HG03520 (cell line): ENCODE data around the gene INPP1.
"Not testable (repeated sequence)": the region's sequence is repeated elsewhere in the genome, so short reads cannot be mapped to it uniquely, and the experiment has no call there.

Experiments used
- ATAC-seq: cut with Tn5 transposase; IDR thresholded peaks from one replicate; pipeline ENCODE4 v1.9.1; 2021; ENCODE audit warnings: mild to moderate bottlenecking, moderate library complexity; ENCODE audit not compliant: unreplicated experiment

INPP1 gene

GRCh38 chr2:190333928-190334327 lies 9.5 kb upstream of the INPP1 start:
- no peak for ATAC-seq

DNA sequence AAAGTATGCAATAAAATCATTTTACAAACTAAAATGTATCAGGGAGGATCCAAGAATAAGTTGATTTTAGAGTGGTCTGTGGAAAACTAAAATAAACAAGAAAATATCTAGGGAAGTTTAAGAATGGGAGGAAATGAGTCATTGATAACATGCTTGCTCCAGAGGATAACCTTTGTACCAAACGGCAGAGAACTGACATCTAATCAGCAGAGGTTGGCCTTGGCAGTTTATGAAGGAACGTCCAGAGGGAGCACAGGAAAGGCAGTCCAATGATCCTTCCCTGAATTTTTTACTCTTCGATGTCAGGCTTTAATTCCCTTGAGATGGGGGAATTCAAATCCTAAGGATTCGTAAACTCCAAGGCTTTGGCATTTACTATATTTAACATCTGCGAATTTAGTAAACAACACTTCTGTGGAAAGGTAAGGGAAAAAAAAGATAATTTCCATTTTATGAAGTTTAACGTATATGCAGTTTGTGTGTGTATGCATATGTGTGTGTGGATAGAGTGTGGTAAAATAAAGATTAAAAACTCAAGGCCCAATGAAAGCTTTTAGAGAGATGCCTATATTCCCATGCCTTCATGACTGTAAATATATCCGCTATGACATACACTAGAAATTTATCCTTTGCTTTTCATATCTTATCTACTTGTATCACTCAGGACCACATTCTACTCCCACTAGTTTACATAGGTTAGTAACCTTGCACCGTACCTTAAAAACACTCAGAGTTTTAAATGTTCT lies 8.7 kb upstream of the INPP1 start:
- ATAC-seq = no peak

DNA sequence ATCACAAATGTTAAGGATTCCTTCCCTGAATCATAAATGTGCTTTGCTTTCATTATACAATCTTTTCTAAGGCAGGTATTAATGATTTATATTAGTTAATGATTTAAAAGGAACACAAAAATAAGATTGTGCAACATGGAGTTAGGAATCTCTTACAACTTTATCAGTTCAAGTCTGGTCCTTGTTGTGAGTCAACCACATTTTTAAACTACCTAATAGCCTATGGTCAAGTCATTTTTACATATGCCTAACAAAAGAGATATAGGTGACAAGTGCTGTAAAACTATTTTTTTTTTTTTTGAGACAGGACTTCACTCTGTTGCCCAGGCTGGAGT lies 8.2 kb upstream of the INPP1 start:
- no peak for ATAC-seq

GRCh38 chr2:190335584-190335983 lies 7.8 kb upstream of the INPP1 start:
- not testable (repeated sequence) for ATAC-seq

DNA sequence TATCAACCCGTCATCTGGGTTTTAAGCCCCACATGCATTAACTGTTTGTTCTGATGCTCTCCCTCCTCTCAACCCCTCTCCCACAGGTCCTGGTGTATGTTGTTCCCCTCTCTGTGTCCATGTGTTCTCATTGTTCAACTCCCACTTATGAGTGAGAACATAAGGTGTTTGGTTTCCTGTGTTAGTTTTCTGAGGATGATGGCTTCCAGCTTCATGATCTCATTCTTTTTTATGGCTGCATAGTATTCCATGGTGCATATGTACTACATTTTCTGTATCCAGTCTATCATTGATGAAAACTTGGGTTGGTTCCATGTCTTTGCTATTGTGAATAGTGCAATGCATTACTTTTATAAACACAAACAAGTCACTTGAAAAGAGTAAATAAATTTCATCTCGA lies 7.0 kb upstream of the INPP1 start:
- no peak for ATAC-seq

- no peak for ATAC-seq
Observed at GRCh38 chr2:190338453-190338852, 4.9 kb upstream of the INPP1 start.

- ATAC-seq = no peak
Observed at GRCh38 chr2:190339394-190339793, 4.0 kb upstream of the INPP1 start.

GRCh38 chr2:190340369-190340768 lies 3.0 kb upstream of the INPP1 start:
- ATAC-seq = no peak

GRCh38 chr2:190342611-190343010 lies 778 bp upstream of the INPP1 start:
- ATAC-seq = no peak

- ATAC-seq = no peak
Observed at GRCh38 chr2:190343089-190343535, 277 bp upstream of the INPP1 start.

DNA sequence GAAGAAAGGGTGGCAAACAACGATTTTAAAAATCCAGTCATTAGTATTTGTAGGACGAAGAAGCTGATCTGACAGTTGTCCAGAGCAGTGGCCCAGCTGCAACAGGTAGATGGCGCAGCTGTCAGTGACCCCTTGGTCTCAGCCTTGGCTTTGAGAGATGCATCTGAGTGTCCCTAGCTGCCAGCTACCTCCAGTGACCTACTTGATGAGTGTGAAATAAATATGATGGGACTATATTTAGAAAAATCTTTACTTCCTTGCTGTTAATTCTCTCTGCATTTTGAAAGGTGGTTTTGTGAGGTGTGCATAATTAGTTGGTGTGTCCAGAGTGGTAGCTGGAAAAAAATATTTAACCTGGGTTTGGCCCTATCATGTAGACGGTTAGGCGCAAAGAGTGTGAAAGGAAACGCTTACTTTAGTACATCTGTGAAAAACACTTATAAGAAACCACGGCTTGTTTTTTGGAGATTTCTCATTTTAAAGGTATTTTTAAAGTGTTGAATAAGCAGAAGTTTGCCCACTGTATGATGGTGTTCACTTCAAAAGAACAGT lies 963 bp downstream of the INPP1 start:
- ATAC-seq = peak; percentile 56

DNA sequence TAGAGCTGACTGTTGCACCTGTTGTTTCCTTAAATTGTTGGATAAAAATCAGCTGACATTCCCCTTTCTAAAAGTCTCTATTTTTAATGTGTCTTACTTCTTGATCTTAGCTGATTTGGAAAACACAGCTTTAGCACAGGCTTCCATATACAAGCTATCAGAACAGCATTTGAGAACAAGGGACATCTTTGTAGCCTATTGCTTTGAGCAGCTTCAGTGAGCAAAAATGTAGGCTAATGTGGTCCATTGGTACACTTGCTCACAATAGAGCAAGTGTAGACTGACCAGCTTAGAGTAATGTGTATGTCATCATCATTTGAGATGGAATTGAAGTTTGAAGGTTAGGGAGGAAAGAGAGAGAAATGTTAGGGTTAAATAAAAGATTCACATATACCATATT lies 7.0 kb downstream of the INPP1 start:
- no peak for ATAC-seq

DNA sequence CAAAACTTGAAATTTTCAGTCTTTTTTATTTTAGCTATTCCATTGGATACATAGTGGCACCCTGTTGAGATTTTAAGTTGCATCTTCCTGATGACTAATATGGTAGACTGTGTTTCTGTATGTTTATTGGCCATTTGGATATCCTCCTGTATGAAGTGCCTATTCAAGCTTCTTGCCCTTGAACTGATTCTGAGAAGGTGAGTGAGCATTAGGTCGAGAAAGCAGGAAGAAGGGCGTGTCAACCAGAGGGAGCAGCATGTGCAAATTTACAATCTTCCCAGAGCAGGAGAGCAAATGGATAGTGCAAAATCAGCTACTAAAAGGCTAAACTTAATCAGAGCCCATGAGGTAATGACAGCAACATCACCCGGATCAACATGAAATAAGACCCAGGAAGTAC lies 8.6 kb downstream of the INPP1 start:
- no peak for ATAC-seq

GRCh38 chr2:190352668-190353536 lies 9.5 kb downstream of the INPP1 start:
- ATAC-seq = no peak

GRCh38 chr2:190353537-190353899 lies 10.1 kb downstream of the INPP1 start:
- ATAC-seq = no peak

DNA sequence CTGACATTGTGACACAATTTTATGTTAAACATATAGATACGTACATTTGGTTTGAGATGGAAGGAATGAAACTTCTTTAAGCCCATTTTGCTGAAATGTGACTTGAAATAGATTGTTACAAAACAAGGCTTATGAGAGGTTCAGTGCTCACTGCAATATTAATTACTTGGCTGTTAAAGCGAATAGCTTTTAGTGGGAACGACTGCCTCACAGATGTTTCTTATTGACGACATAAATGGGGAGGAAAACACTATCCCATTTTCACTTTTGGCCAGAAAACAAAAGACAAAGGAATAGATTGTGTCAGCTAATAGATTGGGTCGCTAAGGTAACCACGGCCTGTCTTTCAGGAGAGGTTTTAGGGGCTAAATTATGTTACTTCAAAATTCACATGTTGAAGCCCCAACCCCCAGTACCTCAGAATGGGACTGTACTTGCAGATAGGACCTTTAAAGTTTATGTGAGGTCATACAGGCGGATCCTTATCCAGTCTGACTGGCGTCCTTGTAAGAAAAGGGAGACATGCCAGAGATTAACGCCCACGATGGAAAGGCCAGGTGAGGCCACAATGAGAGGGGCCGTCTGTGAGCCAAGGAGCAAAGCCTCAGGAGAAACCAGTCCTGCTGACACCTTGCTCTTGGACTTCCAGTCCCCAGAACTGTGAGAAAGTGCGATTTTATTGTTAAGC lies 10.8 kb downstream of the INPP1 start:
- ATAC-seq = no peak

- ATAC-seq = no peak
Observed at GRCh38 chr2:190355968-190356644, 12.7 kb downstream of the INPP1 start.

- no peak for ATAC-seq
Observed at GRCh38 chr2:190357600-190357999, 14.2 kb downstream of the INPP1 start.

- ATAC-seq = not testable (repeated sequence)
Observed at GRCh38 chr2:190358655-190359448, 15.5 kb downstream of the INPP1 start.

GRCh38 chr2:190360561-190360960 lies 17.2 kb downstream of the INPP1 start:
- ATAC-seq = no peak
